Stimulated activated CD8-positive, alpha-beta memory T cell treated with anti-CD3 and anti-CD28 coated beads, Interleukin-12 subunit alpha, Interleukin-12 subunit beta, amount 100 ng/mL, for 24 hours (primary cell): ENCODE results near the gene UGT1A6.
"Not testable (repeated sequence)": the region's sequence is repeated elsewhere in the genome, so short reads cannot be mapped to it uniquely, and the experiment has no call there.

Experiments used
- DNase-seq: peaks from one replicate; pipeline ENCODE4 v3.0.0-alpha.2; 2020; ENCODE audit errors: extremely low read depth

Gene UGT1A6

GRCh38 chr2:233692648-233693047 lies at the start of gene UGT1A6:
UGT1A6 (plus strand) TSS chr2:233692890; CDS start chr2:233693005, 115 bp downstream.
- DNase-seq, result no peak

GRCh38 chr2:233643128-233643527 lies 49.6 kb upstream of the UGT1A6 start:
- DNase-seq, result no peak

DNA sequence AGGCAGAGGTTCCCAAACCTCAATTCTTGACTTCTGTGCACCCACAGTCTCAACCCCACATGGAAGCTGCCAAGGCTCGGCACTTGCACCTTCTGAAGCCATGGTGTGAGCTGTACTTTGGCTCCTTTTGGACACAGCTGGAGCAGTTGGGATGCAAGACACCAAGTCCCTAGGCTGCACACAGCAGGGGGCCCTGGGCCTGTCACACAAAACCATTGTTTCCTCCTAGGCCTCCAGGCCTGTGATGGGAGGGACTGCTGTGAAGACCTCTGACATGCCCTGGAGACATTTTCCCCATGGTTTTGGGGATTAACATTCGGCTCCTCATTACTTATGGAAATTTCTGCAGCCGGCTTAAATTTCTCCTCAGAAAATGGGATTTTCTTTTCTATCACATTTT lies 46.7 kb upstream of the UGT1A6 start:
- DNase-seq, result not testable (repeated sequence)

- no peak for DNase-seq
Observed at GRCh38 chr2:233650981-233651380, 41.7 kb upstream of the UGT1A6 start.

DNA sequence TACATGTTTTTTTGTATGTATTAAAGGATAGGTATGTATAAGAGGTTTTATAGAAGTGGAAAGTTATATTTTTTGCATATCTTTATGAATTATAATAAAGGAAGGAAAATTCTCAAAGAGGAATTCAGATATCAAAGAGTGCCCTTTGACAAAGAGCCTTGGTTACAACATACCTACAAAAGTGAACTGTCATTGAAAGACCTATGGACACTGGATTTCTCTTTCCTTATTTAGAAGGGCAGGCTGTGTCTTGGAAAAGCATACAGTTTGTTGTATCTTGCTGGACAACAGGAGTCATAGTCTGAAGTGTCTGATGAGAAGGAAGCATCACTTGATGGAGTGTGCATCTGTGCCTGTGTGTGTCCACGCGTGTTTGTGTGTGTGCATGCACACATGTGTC lies 41.3 kb upstream of the UGT1A6 start:
- no peak for DNase-seq

DNA sequence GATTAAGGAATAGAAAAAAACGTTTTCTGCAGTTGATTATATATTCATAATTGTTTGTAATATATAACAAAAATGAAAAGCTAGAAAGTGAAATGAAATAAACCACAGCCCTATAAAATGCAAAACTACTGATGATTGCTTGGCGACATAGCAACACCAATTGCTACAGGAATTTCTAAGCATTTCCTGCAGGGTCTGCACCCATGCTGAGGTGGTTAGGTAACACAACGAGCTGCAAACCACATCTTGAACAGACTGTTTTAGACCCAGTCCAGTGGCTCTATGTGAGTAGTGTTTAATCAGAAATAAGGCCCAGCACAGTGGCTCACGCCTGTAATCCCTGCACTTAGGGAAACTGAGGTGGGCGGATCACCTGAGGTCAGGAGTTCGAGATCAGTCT lies 38.2 kb upstream of the UGT1A6 start:
- no peak for DNase-seq

DNA sequence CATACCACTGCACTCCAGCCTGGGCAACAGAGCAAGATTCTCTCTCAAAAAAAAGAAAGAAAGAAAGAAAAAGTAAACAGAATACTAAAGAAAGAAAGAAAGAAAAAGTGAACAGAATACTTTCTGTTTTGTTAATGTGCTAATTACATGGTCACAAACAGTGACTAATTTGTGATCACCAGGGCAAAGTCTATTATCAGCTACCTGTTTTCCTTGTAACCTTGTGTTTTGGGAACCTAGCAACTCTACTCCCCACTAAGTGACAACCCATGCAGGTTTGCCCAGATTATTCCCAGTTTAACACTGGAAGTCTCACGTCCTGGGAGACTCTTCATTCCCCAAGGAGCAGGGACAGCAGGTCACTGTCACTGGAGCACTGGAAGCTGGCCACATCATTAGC lies 37.6 kb upstream of the UGT1A6 start:
- no peak for DNase-seq

DNA sequence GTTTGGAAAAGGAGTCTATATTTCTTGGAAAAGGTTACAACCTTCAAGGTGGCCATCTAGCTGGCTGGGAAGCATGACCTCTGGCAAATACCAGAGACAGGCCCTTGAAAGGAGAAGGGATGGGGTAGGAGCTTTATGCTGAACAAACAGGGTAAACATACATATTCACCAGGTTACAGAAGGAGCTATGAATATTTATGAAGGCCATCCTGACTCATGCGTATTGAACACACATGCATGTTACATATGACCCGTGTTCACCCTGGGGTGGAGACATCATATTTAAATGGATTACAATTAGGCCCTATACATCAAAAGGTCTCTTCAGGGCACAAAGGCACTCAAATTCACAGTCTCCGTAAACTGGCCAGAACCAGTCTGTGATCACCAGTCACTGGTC lies 36.7 kb upstream of the UGT1A6 start:
- not testable (repeated sequence) for DNase-seq

DNA sequence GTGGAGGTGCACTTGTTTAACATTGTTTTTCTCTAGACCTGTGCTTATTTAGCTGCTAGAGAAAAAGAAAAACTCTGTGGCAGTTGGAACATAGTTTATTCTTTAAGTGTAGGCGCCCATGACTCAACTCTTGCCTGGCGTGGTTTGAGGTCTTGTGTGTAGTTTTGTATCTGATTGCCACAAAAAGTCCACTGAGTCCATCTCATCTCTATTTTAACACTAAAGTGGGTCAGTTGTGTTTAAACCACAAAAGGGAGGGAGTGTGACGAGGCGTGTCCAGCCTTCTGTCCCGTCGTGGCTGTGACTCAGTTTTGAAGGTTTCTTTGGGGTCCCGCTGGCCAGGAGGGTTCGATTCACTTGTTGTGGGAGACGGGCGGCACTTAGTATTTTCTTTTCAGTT lies 36.2 kb upstream of the UGT1A6 start:
- no peak for DNase-seq

GRCh38 chr2:233658610-233659009 lies 34.1 kb upstream of the UGT1A6 start:
- DNase-seq, result no peak

DNA sequence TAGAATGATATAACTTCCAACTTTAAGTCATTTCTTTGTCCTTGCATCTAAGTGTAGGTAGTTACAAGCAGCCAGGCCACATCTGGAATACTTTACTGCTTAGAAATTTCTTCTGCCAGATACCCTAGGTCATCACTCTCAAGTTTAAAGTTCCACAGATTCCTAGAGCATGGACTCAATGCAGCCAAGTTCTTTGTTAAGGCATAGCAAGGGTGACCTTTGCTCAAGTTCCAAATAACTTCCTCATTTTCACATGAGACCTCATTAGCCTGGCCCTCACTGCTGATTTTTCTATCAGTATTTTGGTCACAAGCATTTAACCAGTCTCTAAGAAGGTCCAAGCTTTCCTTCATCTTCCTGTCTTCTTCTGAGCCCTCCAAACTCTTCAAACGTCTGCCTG lies 28.8 kb upstream of the UGT1A6 start:
- no peak for DNase-seq

GRCh38 chr2:233668605-233669260 lies 24.0 kb upstream of the UGT1A6 start:
- no peak for DNase-seq

DNA sequence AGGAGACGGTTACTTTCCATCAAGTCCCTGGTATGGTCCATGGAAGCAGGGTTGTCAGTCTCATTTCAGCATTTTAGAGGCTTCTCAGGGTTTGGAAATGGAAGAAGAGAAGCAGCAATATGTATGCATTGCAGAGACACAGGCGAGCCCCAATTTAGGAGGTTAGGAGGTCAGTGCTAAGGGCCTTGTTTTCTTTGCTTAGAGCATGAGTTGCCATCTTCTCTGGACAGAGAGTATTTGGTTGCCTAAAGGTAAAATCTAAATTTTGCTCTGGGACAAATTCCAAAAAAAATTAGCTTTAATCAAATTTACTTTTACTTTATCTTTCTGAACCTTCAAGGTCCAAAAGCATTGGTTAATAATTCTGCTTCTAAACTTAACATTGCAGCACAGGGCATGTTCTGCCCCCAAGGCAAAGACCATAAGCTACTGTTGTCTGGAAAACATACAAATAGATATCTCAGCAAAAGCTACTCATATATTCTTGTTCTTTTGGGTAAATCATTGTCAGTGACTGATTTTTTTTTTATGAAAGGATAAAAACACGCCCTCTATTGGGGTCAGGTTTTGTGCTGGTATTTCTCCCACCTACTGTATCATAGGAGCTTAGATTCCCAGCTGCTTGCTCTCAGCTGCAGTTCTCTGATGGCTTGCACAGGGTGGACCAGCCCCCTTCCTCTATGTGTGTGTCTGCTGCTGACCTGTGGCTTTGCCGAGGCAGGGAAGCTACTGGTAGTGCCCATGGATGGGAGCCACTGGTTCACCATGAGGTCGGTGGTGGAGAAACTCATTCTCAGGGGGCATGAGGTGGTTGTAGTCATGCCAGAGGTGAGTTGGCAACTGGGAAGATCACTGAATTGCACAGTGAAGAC lies 21.2 kb upstream of the UGT1A6 start, which contains the start of gene UGT1A9:
UGT1A9 (plus strand) TSS at position 609 of the 872 bp plus-strand sequence; CDS start at position 646, 37 bp downstream.
- no peak for DNase-seq

GRCh38 chr2:233672886-233673285 lies 19.8 kb upstream of the UGT1A6 start:
- DNase-seq, result no peak

DNA sequence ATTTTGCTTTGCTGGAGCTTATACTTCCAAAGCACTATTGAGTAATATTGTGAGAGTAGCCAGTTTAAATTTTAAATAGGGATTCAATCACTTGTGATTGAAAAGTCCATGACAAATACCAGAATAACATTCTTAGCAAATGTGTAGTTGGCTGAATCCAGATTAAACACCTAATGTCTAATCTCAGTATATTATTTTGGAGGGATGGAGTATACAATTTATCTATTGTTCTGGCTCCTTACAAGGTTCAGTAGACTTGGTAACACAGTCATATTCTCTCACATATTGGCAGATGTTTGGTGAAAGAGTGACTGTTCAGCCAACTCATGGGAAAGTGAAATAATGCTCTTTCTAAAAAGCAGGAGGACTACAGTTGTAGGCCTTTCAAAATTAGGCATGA lies 18.8 kb upstream of the UGT1A6 start:
- DNase-seq, result no peak

DNA sequence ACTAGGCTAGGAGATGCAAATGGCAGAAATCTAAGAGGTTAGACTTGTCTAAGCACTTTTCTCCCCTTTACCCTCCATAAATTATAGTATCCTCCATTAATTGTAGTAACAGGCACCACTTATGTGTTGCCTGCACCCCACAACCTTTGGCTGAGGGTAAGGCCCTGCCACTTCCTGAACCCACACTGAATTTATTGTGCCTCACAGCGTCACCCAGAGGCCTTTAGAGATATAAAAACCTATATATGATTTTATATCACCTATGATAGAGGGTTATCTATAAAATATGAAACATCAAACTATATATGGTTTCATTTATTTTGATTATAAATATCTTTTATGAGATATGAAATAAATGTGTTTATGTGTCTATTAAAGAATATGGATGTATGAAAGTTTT lies 18.4 kb upstream of the UGT1A6 start:
- no peak for DNase-seq

- no peak for DNase-seq
Observed at GRCh38 chr2:233674995-233675394, 17.7 kb upstream of the UGT1A6 start.

GRCh38 chr2:233676046-233676445 lies 16.6 kb upstream of the UGT1A6 start:
- no peak for DNase-seq

- DNase-seq, result no peak
Observed at GRCh38 chr2:233679196-233679595, 13.5 kb upstream of the UGT1A6 start.

DNA sequence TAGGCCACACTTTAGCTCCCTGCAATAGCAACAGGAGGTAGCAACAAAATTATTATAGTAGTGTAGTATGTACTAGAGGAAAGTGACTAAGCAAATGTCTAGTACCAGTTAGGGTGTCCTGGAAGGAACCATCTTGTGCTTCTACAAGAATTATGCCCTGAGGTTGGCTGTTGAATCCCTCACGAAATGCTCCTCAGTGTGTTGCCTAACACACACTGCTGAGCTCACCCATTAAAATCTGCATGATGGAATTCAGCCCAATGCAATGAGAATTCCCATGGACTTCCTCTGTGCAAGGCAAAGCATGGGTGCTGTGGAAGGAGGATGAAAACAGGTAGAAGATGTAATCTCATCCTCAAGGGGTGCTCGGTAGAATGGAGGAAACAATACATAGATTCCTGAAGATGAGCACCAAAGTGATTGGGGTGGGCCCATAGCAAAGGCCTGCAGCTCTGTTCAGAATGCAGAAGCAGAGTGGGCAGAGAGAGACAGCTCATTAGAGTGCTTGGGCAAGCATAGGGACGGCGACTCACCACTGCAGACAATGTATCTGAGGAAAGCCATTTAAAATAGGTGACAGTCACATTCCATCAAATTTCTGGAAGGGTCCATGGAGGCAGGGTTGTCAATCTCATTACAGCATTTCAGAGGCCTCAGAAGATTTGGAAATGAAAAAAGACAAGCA lies 12.2 kb upstream of the UGT1A6 start:
- DNase-seq, result no peak

DNA sequence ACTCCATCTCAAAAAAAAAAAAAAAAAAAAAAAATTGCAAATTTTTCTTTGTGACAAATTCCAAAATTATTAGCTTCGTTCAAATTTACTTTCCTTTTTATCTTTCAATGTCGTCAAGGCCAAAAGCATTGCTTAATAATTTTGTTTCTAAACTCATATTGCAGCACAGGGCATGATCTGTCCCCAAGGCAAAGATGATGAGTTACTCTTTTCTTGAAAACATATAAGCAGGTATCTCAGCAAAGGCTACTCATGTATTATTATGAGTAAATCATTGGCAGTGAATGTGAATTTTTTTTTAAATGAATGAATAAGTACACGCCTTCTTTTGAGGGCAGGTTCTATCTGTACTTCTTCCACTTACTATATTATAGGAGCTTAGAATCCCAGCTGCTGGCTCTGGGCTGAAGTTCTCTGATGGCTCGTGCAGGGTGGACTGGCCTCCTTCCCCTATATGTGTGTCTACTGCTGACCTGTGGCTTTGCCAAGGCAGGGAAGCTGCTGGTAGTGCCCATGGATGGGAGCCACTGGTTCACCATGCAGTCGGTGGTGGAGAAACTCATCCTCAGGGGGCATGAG lies 11.1 kb upstream of the UGT1A6 start, which contains the start of gene UGT1A7:
UGT1A7 (plus strand) TSS at position 381 of the 579 bp plus-strand sequence; CDS start at position 418, 37 bp downstream.
- no peak for DNase-seq

DNA sequence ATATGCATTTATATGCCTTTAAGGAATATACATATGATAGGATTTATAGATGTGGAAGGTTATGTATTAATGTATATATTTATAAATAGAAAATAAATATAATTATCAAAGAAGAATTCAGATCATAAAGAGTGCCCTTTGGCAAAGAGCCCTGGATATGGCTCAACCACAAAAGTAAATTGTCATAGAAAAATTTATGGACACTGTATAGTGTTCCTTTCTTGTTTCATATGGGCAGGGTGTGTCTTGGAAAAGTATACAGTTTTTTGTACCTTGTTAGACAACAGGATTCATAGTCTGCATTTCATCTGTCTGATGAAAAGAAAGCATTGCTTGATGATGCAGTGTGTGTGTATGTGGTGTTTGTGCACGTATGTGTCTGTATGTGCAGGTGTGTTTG lies 8.1 kb upstream of the UGT1A6 start:
- no peak for DNase-seq
